ENCODE results near the gene SEPTIN10. TPM values are rescaled to one million over a fixed set of nuclear protein-coding genes. Genes with fewer than 3 reads are reported as not detected.
"Not testable (repeated sequence)": the region's sequence is repeated elsewhere in the genome, so short reads cannot be mapped to it uniquely, and the experiment has no call there.

SEPTIN10 gene
- total RNA-seq, 2 donors from 2014 or later = 1.5 to 7.2 TPM

GRCh38 chr2:109537565-109538222 lies 76.1 kb downstream of the SEPTIN10 start:
- Mint-ChIP-seq H3K27me3 (ENCODE audit: low read depth) (peaks cover 12% of the 10 kb centered on the region), H3K9me3 (peaks cover 0 to 2% of the 10 kb centered on the region in 2 donors), H3K4me3 (no peak overlapping the region), H3K4me1 (ENCODE audit: low read depth) (no peaks in the 10 kb centered on the region), H3K27ac (no peak overlapping the region), H3K36me3 (ENCODE audit: insufficient read depth in 2 of 2) (no peaks in the 10 kb centered on the region)
- DNase-seq (no peak), ATAC-seq (replicated peaks in 1 of 2) (no peak)

- H3K9me3 Mint-ChIP-seq; H3K4me1 Mint-ChIP-seq (ENCODE audit: low read depth); H3K27ac Mint-ChIP-seq; DNase-seq; H3K36me3 Mint-ChIP-seq (ENCODE audit: insufficient read depth in 2 of 2); ATAC-seq (replicated peaks in 1 of 2); H3K4me3 Mint-ChIP-seq: not testable (repeated sequence)
- H3K27me3 Mint-ChIP-seq (ENCODE audit: low read depth) = peaks cover 12% of the 10 kb centered on the region
Measured at GRCh38 chr2:109536556-109536955, 77.2 kb downstream of the SEPTIN10 start.

- Mint-ChIP-seq H3K4me1 (ENCODE audit: low read depth) (no peaks in the 10 kb centered on the region), H3K27me3 (ENCODE audit: low read depth) (peaks cover 16% of the 10 kb centered on the region), H3K36me3 (ENCODE audit: insufficient read depth in 2 of 2) (no peaks in the 10 kb centered on the region), H3K27ac (no peak overlapping the region), H3K4me3 (no peak overlapping the region), H3K9me3 (peaks cover 0 to 2% of the 10 kb centered on the region in 2 donors)
- DNase-seq (no peak), ATAC-seq (replicated peaks in 1 of 2) (no peak)
Measured at GRCh38 chr2:109535217-109535946, 78.4 kb downstream of the SEPTIN10 start.

- DNase-seq = no peak
- H3K27me3 Mint-ChIP-seq (ENCODE audit: low read depth) = peaks cover 21% of the 10 kb centered on the region
- no peak overlapping the region for H3K27ac Mint-ChIP-seq
- no peaks in the 10 kb centered on the region for H3K36me3 Mint-ChIP-seq (ENCODE audit: insufficient read depth in 2 of 2)
- no peak for ATAC-seq (replicated peaks in 1 of 2)
- H3K9me3 Mint-ChIP-seq = peaks cover 0 to 2% of the 10 kb centered on the region in 2 donors
- H3K4me3 Mint-ChIP-seq = no peak overlapping the region
- no peaks in the 10 kb centered on the region for H3K4me1 Mint-ChIP-seq (ENCODE audit: low read depth)
Measured at GRCh38 chr2:109533823-109534222, 79.9 kb downstream of the SEPTIN10 start.

GRCh38 chr2:109532728-109533076 lies 81.1 kb downstream of the SEPTIN10 start:
- peaks cover 21% of the 10 kb centered on the region for H3K27me3 Mint-ChIP-seq (ENCODE audit: low read depth)
- H3K4me1 Mint-ChIP-seq (ENCODE audit: low read depth) = no peaks in the 10 kb centered on the region
- ATAC-seq (replicated peaks in 1 of 2) (no peak), DNase-seq (no peak)
- no peak overlapping the region for H3K27ac Mint-ChIP-seq
- no peak overlapping the region for H3K4me3 Mint-ChIP-seq
- peaks cover 0 to 2% of the 10 kb centered on the region in 2 donors for H3K9me3 Mint-ChIP-seq
- no peaks in the 10 kb centered on the region for H3K36me3 Mint-ChIP-seq (ENCODE audit: insufficient read depth in 2 of 2)

- peaks cover 0 to 2% of the 10 kb centered on the region in 2 donors for H3K9me3 Mint-ChIP-seq
- DNase-seq (no peak), ATAC-seq (replicated peaks in 1 of 2) (no peak)
- H3K27me3 Mint-ChIP-seq (ENCODE audit: low read depth) = peaks cover 23% of the 10 kb centered on the region
- H3K36me3 Mint-ChIP-seq (ENCODE audit: insufficient read depth in 2 of 2) = no peaks in the 10 kb centered on the region
- no peak overlapping the region for H3K27ac Mint-ChIP-seq
- no peaks in the 10 kb centered on the region for H3K4me1 Mint-ChIP-seq (ENCODE audit: low read depth)
- no peak overlapping the region for H3K4me3 Mint-ChIP-seq
Measured at GRCh38 chr2:109531896-109532727, 81.7 kb downstream of the SEPTIN10 start.

GRCh38 chr2:109531221-109531620 lies 82.5 kb downstream of the SEPTIN10 start:
- ATAC-seq (replicated peaks in 1 of 2) (no peak), DNase-seq (no peak)
- no peak overlapping the region for H3K4me3 Mint-ChIP-seq
- no peak overlapping the region for H3K27ac Mint-ChIP-seq
- no peaks in the 10 kb centered on the region for H3K4me1 Mint-ChIP-seq (ENCODE audit: low read depth)
- H3K36me3 Mint-ChIP-seq (ENCODE audit: insufficient read depth in 2 of 2) = no peaks in the 10 kb centered on the region
- no peaks in the 10 kb centered on the region for H3K9me3 Mint-ChIP-seq
- peaks cover 17% of the 10 kb centered on the region for H3K27me3 Mint-ChIP-seq (ENCODE audit: low read depth)

GRCh38 chr2:109530712-109531111 lies 83.1 kb downstream of the SEPTIN10 start:
- no peak overlapping the region for H3K27ac Mint-ChIP-seq
- ATAC-seq (replicated peaks in 1 of 2) (no peak), DNase-seq (no peak)
- no peak overlapping the region for H3K4me3 Mint-ChIP-seq
- H3K9me3 Mint-ChIP-seq = no peaks in the 10 kb centered on the region
- no peaks in the 10 kb centered on the region for H3K36me3 Mint-ChIP-seq (ENCODE audit: insufficient read depth in 2 of 2)
- peaks cover 16% of the 10 kb centered on the region for H3K27me3 Mint-ChIP-seq (ENCODE audit: low read depth)
- H3K4me1 Mint-ChIP-seq (ENCODE audit: low read depth) = no peaks in the 10 kb centered on the region

GRCh38 chr2:109529532-109530449 lies 84.0 kb downstream of the SEPTIN10 start:
- H3K27ac Mint-ChIP-seq = no peak overlapping the region
- H3K36me3 Mint-ChIP-seq (ENCODE audit: insufficient read depth in 2 of 2) = no peaks in the 10 kb centered on the region
- peaks cover 16% of the 10 kb centered on the region for H3K27me3 Mint-ChIP-seq (ENCODE audit: low read depth)
- ATAC-seq (replicated peaks in 1 of 2) = no peak
- H3K9me3 Mint-ChIP-seq = no peaks in the 10 kb centered on the region
- no peak overlapping the region for H3K4me3 Mint-ChIP-seq
- no peaks in the 10 kb centered on the region for H3K4me1 Mint-ChIP-seq (ENCODE audit: low read depth)
- no peak for DNase-seq

GRCh38 chr2:109528811-109529501 lies 84.8 kb downstream of the SEPTIN10 start:
- Mint-ChIP-seq H3K27me3 (ENCODE audit: low read depth) (peaks cover 16% of the 10 kb centered on the region), H3K27ac (no peak overlapping the region), H3K36me3 (ENCODE audit: insufficient read depth in 2 of 2) (no peaks in the 10 kb centered on the region), H3K4me3 (no peak overlapping the region), H3K9me3 (no peaks in the 10 kb centered on the region), H3K4me1 (ENCODE audit: low read depth) (no peaks in the 10 kb centered on the region)
- DNase-seq (no peak), ATAC-seq (replicated peaks in 1 of 2) (no peak)

- ATAC-seq (replicated peaks in 1 of 2) (no peak), DNase-seq (no peak)
- Mint-ChIP-seq H3K36me3 (ENCODE audit: insufficient read depth in 2 of 2) (no peaks in the 10 kb centered on the region), H3K4me3 (no peak overlapping the region), H3K4me1 (ENCODE audit: low read depth) (no peaks in the 10 kb centered on the region), H3K27me3 (ENCODE audit: low read depth) (peaks cover 16% of the 10 kb centered on the region), H3K27ac (no peak overlapping the region), H3K9me3 (no peaks in the 10 kb centered on the region)
Measured at GRCh38 chr2:109527846-109528705, 85.7 kb downstream of the SEPTIN10 start.
